GM20431 (cell line): ENCODE data around the gene KMT2B.

Experiments
- in situ Hi-C: fragments of 300-500 bp; cut with MseI, MboI; formaldehyde crosslinking; loops from one replicate; pipeline ENCODE4 v1.15.0; 2020; ENCODE audit warnings: low sequenced_read_pairs; ENCODE audit not compliant: unreplicated experiment

The KMT2B gene

GRCh38 chr19:35775298-35776101 lies 57.7 kb downstream of the KMT2B start, which contains the start of gene ARHGAP33:
Gene ARHGAP33 (plus strand): TSS chr19:35775564. CDS start chr19:35775659, 95 bp downstream.
- in situ Hi-C loops: no loop called here

- in situ Hi-C loops: no loop called here
These were observed 58.4 kb downstream of the KMT2B start for GRCh38 chr19:35776102-35776788.

- in situ Hi-C loops: no loop called here
These were observed 59.5 kb downstream of the KMT2B start for GRCh38 chr19:35777086-35777841.

GRCh38 chr19:35777961-35778360 lies 60.2 kb downstream of the KMT2B start:
- in situ Hi-C loops: no loop called here

GRCh38 chr19:35779033-35779432 lies 61.2 kb downstream of the KMT2B start:
- in situ Hi-C loops: no loop called here

- in situ Hi-C loops: no loop called here
These were observed 62.3 kb downstream of the KMT2B start for GRCh38 chr19:35780058-35780457.

- in situ Hi-C loops: no loop called here
These were observed 62.9 kb downstream of the KMT2B start for GRCh38 chr19:35780717-35781116.

GRCh38 chr19:35781650-35782049 lies 63.8 kb downstream of the KMT2B start:
- in situ Hi-C loops: no loop called here

GRCh38 chr19:35782589-35782988 lies 64.8 kb downstream of the KMT2B start:
- in situ Hi-C loops: no loop called here

- in situ Hi-C loops: no loop called here
These were observed 65.9 kb downstream of the KMT2B start for GRCh38 chr19:35783469-35784434.

GRCh38 chr19:35784503-35785338 lies 66.9 kb downstream of the KMT2B start:
- in situ Hi-C loops: no loop called here

GRCh38 chr19:35785339-35785627 lies 67.5 kb downstream of the KMT2B start:
- in situ Hi-C loops: no loop called here

GRCh38 chr19:35786299-35787160 lies 68.7 kb downstream of the KMT2B start:
- in situ Hi-C loops: no loop called here

GRCh38 chr19:35787227-35787799 lies 69.5 kb downstream of the KMT2B start:
- in situ Hi-C loops: no loop called here
